ENCODE results near the gene SRSF12.

Gene SRSF12

DNA sequence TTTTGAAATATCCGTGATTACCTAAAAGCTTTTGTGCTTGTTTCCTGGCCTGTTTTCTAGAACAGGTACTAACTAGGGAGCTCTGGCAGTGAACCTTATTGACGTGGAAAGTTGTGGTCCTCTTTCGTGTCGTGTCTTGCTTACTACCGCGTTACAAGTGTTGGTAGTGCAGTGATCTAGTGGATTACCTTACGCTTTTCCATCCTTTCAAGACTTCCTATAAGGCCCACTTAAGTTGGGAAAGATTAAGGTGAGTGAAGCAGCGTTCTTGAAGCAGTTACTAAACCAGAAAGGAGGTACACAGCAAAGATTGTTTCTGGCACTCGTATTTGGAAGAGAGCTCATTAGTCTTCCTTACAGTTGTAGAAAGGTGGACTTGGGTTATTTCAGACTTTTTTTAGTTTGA, 35.4 kb downstream of the SRSF12 start:
- DNase-seq (ENCODE audit: low read depth, low spot score) = peak; percentile 38
- peak overlapping the region; percentile 92 for H3K4me3 ChIP-seq (ENCODE audit: low read depth, low read length)
- in situ Hi-C loops (cut with HindIII; ENCODE audit: low sequenced_read_pairs) = no loop called here
- TF ChIP-seq, protein P1, sequence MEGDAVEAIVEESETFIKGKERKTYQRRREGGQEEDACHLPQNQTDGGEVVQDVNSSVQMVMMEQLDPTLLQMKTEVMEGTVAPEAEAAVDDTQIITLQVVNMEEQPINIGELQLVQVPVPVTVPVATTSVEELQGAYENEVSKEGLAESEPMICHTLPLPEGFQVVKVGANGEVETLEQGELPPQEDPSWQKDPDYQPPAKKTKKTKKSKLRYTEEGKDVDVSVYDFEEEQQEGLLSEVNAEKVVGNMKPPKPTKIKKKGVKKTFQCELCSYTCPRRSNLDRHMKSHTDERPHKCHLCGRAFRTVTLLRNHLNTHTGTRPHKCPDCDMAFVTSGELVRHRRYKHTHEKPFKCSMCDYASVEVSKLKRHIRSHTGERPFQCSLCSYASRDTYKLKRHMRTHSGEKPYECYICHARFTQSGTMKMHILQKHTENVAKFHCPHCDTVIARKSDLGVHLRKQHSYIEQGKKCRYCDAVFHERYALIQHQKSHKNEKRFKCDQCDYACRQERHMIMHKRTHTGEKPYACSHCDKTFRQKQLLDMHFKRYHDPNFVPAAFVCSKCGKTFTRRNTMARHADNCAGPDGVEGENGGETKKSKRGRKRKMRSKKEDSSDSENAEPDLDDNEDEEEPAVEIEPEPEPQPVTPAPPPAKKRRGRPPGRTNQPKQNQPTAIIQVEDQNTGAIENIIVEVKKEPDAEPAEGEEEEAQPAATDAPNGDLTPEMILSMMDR (IDR thresholded peaks at IDR 0.05; ENCODE audit: low read depth, low read length) = no peak

DNA sequence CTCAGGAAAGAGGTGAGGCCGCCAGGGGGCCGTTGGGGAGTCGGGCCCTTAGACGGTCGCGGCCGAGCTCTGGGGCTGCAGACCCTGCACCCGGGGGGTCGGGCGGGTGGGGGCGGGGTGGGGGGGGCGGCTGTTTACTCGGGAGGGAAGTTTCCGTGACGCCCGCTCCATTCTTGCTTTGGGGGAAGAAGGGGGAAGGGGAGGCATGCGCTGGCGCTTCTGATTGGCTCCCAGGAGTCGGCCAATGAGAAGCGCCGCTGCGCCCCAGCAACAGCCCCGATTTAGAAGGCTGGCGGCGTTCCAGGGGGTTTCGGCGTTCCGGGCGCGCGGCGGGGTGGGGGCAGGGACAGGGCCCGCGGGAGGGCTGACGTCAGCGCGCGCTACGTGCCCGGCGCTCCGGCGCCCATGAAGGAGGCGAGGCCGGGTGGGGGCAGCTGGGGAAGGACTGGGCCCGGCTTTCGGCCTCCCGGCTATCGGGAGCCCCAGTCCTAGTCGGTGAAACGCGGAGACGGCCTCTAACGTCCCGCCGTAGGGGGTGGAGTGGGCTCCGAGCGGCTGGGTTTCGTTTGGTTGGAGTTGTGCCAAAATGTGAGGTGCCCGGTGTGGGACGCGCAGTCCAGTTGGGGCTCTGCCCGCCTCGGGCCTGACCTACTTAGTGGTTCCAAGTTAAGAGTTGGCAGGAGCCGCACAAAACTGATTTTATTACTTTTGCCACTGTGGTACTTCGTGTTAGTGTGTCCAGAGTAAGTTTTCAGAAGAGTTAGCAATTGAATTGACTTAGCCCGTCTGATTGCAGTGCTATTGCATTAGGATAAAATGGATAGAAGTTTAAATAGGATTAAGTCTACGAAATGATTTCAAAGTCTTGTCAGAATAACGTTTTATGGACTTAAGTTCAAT, 36.2 kb downstream of the SRSF12 start:
- peak; percentile 98 for DNase-seq (ENCODE audit: low read depth, low spot score)
- peak overlapping the region; percentile 92 for H3K4me3 ChIP-seq (ENCODE audit: low read depth, low read length)
- TF ChIP-seq, protein P1 (IDR thresholded peaks at IDR 0.05; ENCODE audit: low read depth, low read length) = no peak
- in situ Hi-C loops (cut with HindIII; ENCODE audit: low sequenced_read_pairs) = no loop called here

DNA sequence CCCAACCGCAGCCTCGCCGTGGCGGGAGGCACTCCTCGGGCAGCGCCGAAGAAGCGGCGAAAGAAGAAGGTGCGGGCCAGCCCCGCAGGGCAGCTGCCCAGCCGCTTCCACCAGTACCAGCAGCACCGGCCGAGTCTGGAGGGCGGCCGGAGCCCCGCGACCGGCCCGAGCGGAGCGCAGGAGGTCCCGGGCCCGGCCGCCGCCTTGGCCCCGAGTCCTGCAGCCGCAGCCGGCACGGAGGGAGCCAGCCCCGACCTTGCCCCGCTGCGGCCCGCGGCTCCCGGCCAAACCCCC, 36.8 kb downstream of the SRSF12 start:
- TF ChIP-seq, protein P1 (IDR thresholded peaks at IDR 0.05; ENCODE audit: low read depth, low read length) = no peak
- in situ Hi-C loops (cut with HindIII; ENCODE audit: low sequenced_read_pairs) = no loop called here
- DNase-seq (ENCODE audit: low read depth, low spot score) = no peak

GRCh38 chr6:89080281-89081128, 37.4 kb downstream of the SRSF12 start, which contains the start of gene PNRC1:
TSS of gene PNRC1 (plus strand) at chr6:89080751. CDS start at chr6:89080895, 144 bp downstream.
- DNase-seq (ENCODE audit: low read depth, low spot score) = peak; percentile 99
- H3K4me3 ChIP-seq (ENCODE audit: low read depth, low read length) = peak within 1 kb of the TSS; percentile 92
- TF ChIP-seq, protein P1 (IDR thresholded peaks at IDR 0.05; ENCODE audit: low read depth, low read length) = no peak
- in situ Hi-C loops (cut with HindIII; ENCODE audit: low sequenced_read_pairs) = no loop called here

More for the DNA sequence above, 36.8 kb downstream of the SRSF12 start:
- peak overlapping the region; percentile 92 for H3K4me3 ChIP-seq (ENCODE audit: low read depth, low read length)

GRCh38 chr6:89079511-89080234, 38.2 kb downstream of the SRSF12 start:
- DNase-seq (ENCODE audit: low read depth, low spot score) = peak; percentile 85
- in situ Hi-C loops (cut with HindIII; ENCODE audit: low sequenced_read_pairs) = no loop called here
- TF ChIP-seq, protein P1 (IDR thresholded peaks at IDR 0.05; ENCODE audit: low read depth, low read length) = no peak
- peak overlapping the region; percentile 92 for H3K4me3 ChIP-seq (ENCODE audit: low read depth, low read length)

DNA sequence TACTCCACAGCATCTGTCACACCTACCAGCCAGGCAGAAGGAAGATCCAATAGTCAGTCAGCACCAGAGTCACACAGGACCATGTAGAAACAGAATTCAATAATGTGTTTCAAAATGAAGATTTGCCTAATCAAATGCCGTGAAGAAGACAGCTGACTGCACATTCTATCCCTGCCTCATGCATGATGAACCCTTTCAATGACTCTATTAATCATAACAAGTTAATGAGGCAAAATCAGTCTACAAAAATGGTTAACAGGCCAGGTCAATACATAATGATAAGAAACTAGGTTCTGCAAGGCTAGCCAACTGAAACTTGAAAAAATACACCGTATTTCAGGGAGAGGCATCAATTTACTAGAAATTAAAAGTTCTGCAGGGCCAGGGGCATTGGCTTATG, 44.0 kb downstream of the SRSF12 start:
- in situ Hi-C loops (cut with HindIII; ENCODE audit: low sequenced_read_pairs) = no loop called here
- H3K4me3 ChIP-seq (ENCODE audit: low read depth, low read length) = no peak overlapping the region

More for the DNA sequence above, 44.0 kb downstream of the SRSF12 start:
- DNase-seq (ENCODE audit: low read depth, low spot score) = no peak
- TF ChIP-seq, protein P1 (IDR thresholded peaks at IDR 0.05; ENCODE audit: low read depth, low read length) = no peak
